Activated CD8-positive, alpha-beta T cell treated with anti-CD3 and anti-CD28 coated beads for 36 hours (primary cell): ENCODE data around the gene CGGBP1. TPM values are rescaled to one million over a fixed set of nuclear protein-coding genes. Genes with fewer than 3 reads are reported as not detected.

Experiments used
- ATAC-seq: fragments of 200-7000 bp; cut with Tn5 transposase; one replicate; pipeline ENCODE4 v1.10.0; 2021; ENCODE audit warnings: mild to moderate bottlenecking, moderate library complexity
- CTCF ChIA-PET: fragments of 350-600 bp; sonication (Branson Sonifier 250); formaldehyde crosslinking; loops from one replicate; lab custom pipeline; 2021; ENCODE audit warnings: antibody characterized with exemption; lab: Charles Lee
- POLR2A ChIA-PET: fragments of 350-600 bp; sonication (Branson Sonifier 250); formaldehyde crosslinking; loops from one replicate; lab custom pipeline; 2021; ENCODE audit warnings: antibody characterized with exemption; lab: Charles Lee
- DNase-seq: peaks from one replicate; pipeline ENCODE4 v3.0.0-alpha.2; 2020
- H3K27ac Mint-ChIP-seq: one replicate; pipeline ENCODE4 v1.8.0; 2021; ENCODE audit warnings: mild to moderate bottlenecking, mixed read lengths
- H3K27me3 Mint-ChIP-seq: one replicate; pipeline ENCODE4 v1.8.0; 2021; ENCODE audit warnings: mixed read lengths
- H3K36me3 Mint-ChIP-seq: one replicate; pipeline ENCODE4 v1.8.0; 2021; ENCODE audit warnings: low read depth, mixed read lengths
- H3K4me1 Mint-ChIP-seq: one replicate; pipeline ENCODE4 v1.8.0; 2021; ENCODE audit warnings: low read depth, mixed read lengths
- H3K4me3 Mint-ChIP-seq: one replicate; pipeline ENCODE4 v1.8.0; 2021; ENCODE audit warnings: mild to moderate bottlenecking, moderate library complexity, mixed read lengths
- H3K9me3 Mint-ChIP-seq: one replicate; pipeline ENCODE4 v1.8.0; 2021; ENCODE audit warnings: mixed read lengths
- intact Hi-C: fragments of 100-400 bp; cut with micrococcal nuclease; formaldehyde crosslinking; loops from one replicate; pipeline ENCODE4 v1.10.0; 2022
- total RNA-seq, 2 experiments: library from RNA; stranded (reverse); gene quantifications; one replicate each; pipeline ENCODE4 v1.2.3, GENCODE V29; 2021
- TF ChIP-seq, protein P1 (sequence below): fragments of 200-600 bp; IDR thresholded peaks from one replicate; pipeline ENCODE4 v1.8.0; 2022; ENCODE audit warnings: antibody characterized with exemption, mild to moderate bottlenecking

Gene CGGBP1
- total RNA-seq, 2 experiments from 2014 or later: 69.2 to 74.6 TPM

DNA sequence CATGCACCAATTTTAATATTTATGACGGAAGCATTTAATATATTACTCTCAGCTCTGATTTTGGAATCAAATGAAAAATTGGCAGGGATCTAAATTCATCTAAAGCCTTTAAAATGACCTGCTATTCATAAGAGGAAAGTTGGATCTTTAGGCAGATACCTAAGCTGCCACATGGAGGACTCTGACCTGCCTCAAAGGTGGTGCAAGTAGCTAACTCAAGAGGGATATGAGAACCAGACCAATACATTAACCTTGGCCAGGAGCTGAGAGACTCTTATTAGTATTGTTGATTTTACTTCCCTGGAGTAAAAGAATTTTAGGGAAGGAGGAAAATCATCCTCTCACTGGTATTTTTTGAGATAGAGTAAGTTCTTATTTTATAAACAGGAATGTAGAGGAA, 17.9 kb upstream of the CGGBP1 start:
- TF ChIP-seq, protein P1, sequence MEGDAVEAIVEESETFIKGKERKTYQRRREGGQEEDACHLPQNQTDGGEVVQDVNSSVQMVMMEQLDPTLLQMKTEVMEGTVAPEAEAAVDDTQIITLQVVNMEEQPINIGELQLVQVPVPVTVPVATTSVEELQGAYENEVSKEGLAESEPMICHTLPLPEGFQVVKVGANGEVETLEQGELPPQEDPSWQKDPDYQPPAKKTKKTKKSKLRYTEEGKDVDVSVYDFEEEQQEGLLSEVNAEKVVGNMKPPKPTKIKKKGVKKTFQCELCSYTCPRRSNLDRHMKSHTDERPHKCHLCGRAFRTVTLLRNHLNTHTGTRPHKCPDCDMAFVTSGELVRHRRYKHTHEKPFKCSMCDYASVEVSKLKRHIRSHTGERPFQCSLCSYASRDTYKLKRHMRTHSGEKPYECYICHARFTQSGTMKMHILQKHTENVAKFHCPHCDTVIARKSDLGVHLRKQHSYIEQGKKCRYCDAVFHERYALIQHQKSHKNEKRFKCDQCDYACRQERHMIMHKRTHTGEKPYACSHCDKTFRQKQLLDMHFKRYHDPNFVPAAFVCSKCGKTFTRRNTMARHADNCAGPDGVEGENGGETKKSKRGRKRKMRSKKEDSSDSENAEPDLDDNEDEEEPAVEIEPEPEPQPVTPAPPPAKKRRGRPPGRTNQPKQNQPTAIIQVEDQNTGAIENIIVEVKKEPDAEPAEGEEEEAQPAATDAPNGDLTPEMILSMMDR: no peak
- H3K4me1 Mint-ChIP-seq: peaks cover 50% of the 10 kb centered on the region
- ChIA-PET CTCF (interaction anchor here (1.6 kb wide), 1 partner anchor 12 kb away, joined by 4 read pairs; no protein-coding TSS in a partner anchor), POLR2A (no interaction called here)
- no peaks in the 10 kb centered on the region for H3K27me3 Mint-ChIP-seq
- intact Hi-C loops: no loop called here
- H3K4me3 Mint-ChIP-seq: no peak overlapping the region
- ATAC-seq (no peak), DNase-seq (no peak)
- no peak overlapping the region for H3K27ac Mint-ChIP-seq
- peaks cover 4% of the 10 kb centered on the region for H3K9me3 Mint-ChIP-seq
- H3K36me3 Mint-ChIP-seq: peaks cover 17% of the 10 kb centered on the region

- intact Hi-C loops: no loop called here
- H3K36me3 Mint-ChIP-seq: peaks cover 17% of the 10 kb centered on the region
- peaks cover 7% of the 10 kb centered on the region for H3K9me3 Mint-ChIP-seq
- POLR2A ChIA-PET: no interaction called here
- peaks cover 45% of the 10 kb centered on the region for H3K4me1 Mint-ChIP-seq
- no peak overlapping the region for H3K4me3 Mint-ChIP-seq
- ATAC-seq (no peak), DNase-seq (no peak)
- no peaks in the 10 kb centered on the region for H3K27me3 Mint-ChIP-seq
- TF ChIP-seq, protein P1: no peak
- CTCF ChIA-PET: no interaction called here
- H3K27ac Mint-ChIP-seq: no peak overlapping the region
Observed at GRCh38 chr3:88075497-88075896, 16.7 kb upstream of the CGGBP1 start.

DNA sequence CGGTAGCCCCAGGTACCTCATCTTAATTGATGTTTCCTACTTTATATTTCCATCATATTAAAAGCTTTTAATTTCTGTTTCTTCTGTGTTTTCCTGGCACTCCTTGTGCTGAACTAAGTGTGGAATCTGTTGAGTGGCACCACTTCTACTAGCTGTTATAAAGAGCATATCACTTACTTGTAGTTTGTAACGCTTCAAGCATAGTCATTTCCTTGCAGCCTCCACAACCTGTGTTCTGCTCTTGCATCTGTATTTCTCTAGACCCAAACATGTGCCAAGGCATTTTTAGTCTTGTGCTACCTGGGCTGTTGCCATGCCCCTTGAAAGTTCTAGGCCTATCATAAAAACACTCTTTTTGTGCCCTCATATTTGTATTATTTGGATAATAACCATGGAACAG, 16.3 kb upstream of the CGGBP1 start:
- H3K27me3 Mint-ChIP-seq: no peaks in the 10 kb centered on the region
- no peak overlapping the region for H3K27ac Mint-ChIP-seq
- CTCF ChIA-PET: interaction anchor here (0.6 kb wide), 1 partner anchor 106 kb away, joined by 3 read pairs; no protein-coding TSS in a partner anchor
- ATAC-seq (no peak), DNase-seq (no peak)
- TF ChIP-seq, protein P1: no peak
- intact Hi-C loops: no loop called here
- POLR2A ChIA-PET: no interaction called here
- H3K4me3 Mint-ChIP-seq: no peak overlapping the region
- peaks cover 19% of the 10 kb centered on the region for H3K36me3 Mint-ChIP-seq
- peaks cover 9% of the 10 kb centered on the region for H3K9me3 Mint-ChIP-seq
- H3K4me1 Mint-ChIP-seq: peaks cover 45% of the 10 kb centered on the region

DNA sequence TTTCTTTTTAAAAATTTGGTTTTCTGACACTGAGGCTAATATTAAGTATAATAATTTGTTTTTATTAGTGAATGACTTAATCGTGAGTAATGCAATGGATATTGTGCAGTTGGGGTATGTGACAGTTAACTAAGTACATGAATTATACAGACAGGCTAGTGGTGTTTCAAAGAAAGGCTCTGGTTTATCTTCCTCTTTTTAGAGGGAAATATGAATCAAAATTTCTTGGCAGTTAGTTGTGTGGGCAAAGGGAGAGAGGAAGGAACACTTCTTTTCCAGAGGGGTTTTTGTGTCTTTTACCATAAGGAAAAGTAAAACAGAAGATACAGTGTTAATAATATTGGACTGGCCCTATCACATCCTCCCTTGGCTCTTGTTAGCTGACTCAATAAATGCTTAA, 2.9 kb upstream of the CGGBP1 start:
- Mint-ChIP-seq H3K4me1 (peaks cover 47% of the 10 kb centered on the region), H3K9me3 (no peaks in the 10 kb centered on the region), H3K27ac (no peak overlapping the region), H3K36me3 (peaks cover 15% of the 10 kb centered on the region), H3K27me3 (no peaks in the 10 kb centered on the region), H3K4me3 (peak overlapping the region; percentile 48)
- ChIA-PET CTCF (interaction anchor here (0.7 kb wide), 1 partner anchor 48 kb away, joined by 3 read pairs; no protein-coding TSS in a partner anchor), POLR2A (no interaction called here)
- DNase-seq (no peak), ATAC-seq (no peak)
- intact Hi-C loops: no loop called here
- TF ChIP-seq, protein P1: no peak

DNA sequence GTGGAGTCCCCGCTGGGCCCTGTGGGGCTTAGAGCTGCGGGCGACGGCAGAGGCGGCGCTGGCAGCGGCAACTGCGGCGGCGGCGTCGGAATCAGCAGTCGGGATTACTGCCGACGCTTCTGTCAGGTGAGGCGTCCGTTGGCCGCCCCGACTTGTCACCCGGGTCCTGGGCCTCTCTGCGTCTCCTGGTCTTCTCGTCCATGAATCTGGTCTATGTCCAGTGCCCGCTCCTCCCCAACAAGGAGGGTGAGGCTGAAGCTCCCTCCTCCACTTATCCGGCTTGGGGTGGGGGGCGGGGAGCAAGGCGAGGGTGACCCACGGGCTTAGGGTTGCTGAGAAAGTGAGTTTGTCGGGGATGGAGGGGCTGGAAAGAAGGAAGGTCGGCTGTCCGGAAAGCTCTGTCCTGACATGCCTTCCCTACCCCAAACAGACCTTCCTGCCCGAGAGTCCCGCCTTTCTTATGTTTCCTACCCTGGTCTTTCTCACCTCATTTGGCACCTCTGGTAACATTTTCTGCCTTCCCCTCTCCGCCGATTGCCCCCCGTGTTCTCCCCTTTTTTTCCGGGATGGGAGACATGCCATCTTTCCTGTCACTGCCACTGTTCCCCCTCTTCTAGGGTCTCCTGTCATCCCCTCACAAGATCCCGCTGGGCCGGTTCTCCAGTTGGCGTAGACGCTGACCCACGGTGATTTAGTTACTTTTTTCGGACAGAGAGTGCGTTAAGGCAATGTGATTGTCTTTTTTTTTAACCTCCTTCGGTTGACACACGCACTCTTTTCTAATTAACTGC, 770 bp upstream of the CGGBP1 start:
- ChIA-PET CTCF (interaction anchor here (1.1 to 1.7 kb wide), 4 partner anchors 31 to 709 kb away, joined by 3 to 12 read pairs (median 3); no protein-coding TSS in a partner anchor), POLR2A (interaction anchor here (0.7 to 2.3 kb wide), 9 partner anchors 14 to 832 kb away, joined by 3 to 10 read pairs (median 4); partner anchors contain the start of gene CHMP2B)
- peak overlapping the region; percentile 98 for H3K4me3 Mint-ChIP-seq
- peaks cover 28% of the 10 kb centered on the region for H3K36me3 Mint-ChIP-seq
- no peaks in the 10 kb centered on the region for H3K9me3 Mint-ChIP-seq
- TF ChIP-seq, protein P1: no peak
- H3K27ac Mint-ChIP-seq: peak overlapping the region; percentile 94
- DNase-seq (no peak), ATAC-seq (no peak)
- intact Hi-C loops: loop anchor here (5.0 kb wide), 1 partner anchor 93 kb away; no protein-coding TSS in a partner anchor
- no peaks in the 10 kb centered on the region for H3K27me3 Mint-ChIP-seq
- H3K4me1 Mint-ChIP-seq: peaks cover 57% of the 10 kb centered on the region
